Measurements from ENCODE around the gene PSAPL1.

The PSAPL1 gene

GRCh38 chr4:7419961-7420660 lies 14.6 kb downstream of the PSAPL1 start:
- no peak overlapping the region for H3K4me3 ChIP-seq (ENCODE audit: low read depth, low read length)
- no peak for TF ChIP-seq CTCF (IDR thresholded peaks at IDR 0.05; ENCODE audit: low read depth, low read length)

GRCh38 chr4:7418131-7418943 lies 16.4 kb downstream of the PSAPL1 start:
- H3K4me3 ChIP-seq (ENCODE audit: low read depth, low read length) = no peak overlapping the region
- TF ChIP-seq CTCF (IDR thresholded peaks at IDR 0.05; ENCODE audit: low read depth, low read length) = no peak

GRCh38 chr4:7417639-7418038 lies 17.1 kb downstream of the PSAPL1 start:
- no peak for TF ChIP-seq CTCF (IDR thresholded peaks at IDR 0.05; ENCODE audit: low read depth, low read length)
- no peak overlapping the region for H3K4me3 ChIP-seq (ENCODE audit: low read depth, low read length)

GRCh38 chr4:7416745-7417432 lies 17.8 kb downstream of the PSAPL1 start:
- no peak for TF ChIP-seq CTCF (IDR thresholded peaks at IDR 0.05; ENCODE audit: low read depth, low read length)
- H3K4me3 ChIP-seq (ENCODE audit: low read depth, low read length) = no peak overlapping the region

GRCh38 chr4:7415927-7416686 lies 18.6 kb downstream of the PSAPL1 start:
- TF ChIP-seq CTCF (IDR thresholded peaks at IDR 0.05; ENCODE audit: low read depth, low read length) = no peak
- no peak overlapping the region for H3K4me3 ChIP-seq (ENCODE audit: low read depth, low read length)

- no peak overlapping the region for H3K4me3 ChIP-seq (ENCODE audit: low read depth, low read length)
- no peak for TF ChIP-seq CTCF (IDR thresholded peaks at IDR 0.05; ENCODE audit: low read depth, low read length)
Observed at GRCh38 chr4:7414736-7415510, 19.8 kb downstream of the PSAPL1 start.
